ENCODE data around the gene PTPRD.
A peak's percentile ranks its signal among the peaks of the same experiment; 100 is the strongest.
"Not testable (repeated sequence)": the region's sequence is repeated elsewhere in the genome, so short reads cannot be mapped to it uniquely, and the experiment has no call there.

PTPRD gene

GRCh38 chr9:9426454-9426853 lies 1186.3 kb downstream of the PTPRD start:
- DNase-seq, result not testable (repeated sequence)

- DNase-seq, result no peak
Observed at GRCh38 chr9:9412241-9412640, 1200.6 kb downstream of the PTPRD start.

GRCh38 chr9:9410736-9411135 lies 1202.1 kb downstream of the PTPRD start:
- no peak for DNase-seq

- no peak for DNase-seq
Observed at GRCh38 chr9:9399982-9400381, 1212.8 kb downstream of the PTPRD start.

GRCh38 chr9:9396518-9396917 lies 1216.3 kb downstream of the PTPRD start:
- no peak for DNase-seq

- no peak for DNase-seq
Observed at GRCh38 chr9:9395539-9395938, 1217.3 kb downstream of the PTPRD start.

- no peak for DNase-seq
Observed at GRCh38 chr9:9392755-9393154, 1220.0 kb downstream of the PTPRD start.

GRCh38 chr9:9389904-9390303 lies 1222.9 kb downstream of the PTPRD start:
- no peak for DNase-seq

- no peak for DNase-seq
Observed at GRCh38 chr9:9387511-9388115, 1225.2 kb downstream of the PTPRD start.

GRCh38 chr9:9362332-9362731 lies 1250.5 kb downstream of the PTPRD start:
- no peak for DNase-seq

GRCh38 chr9:9352877-9353481 lies 1259.8 kb downstream of the PTPRD start:
- peak; percentile 4 for DNase-seq

GRCh38 chr9:9341203-9341602 lies 1271.6 kb downstream of the PTPRD start:
- DNase-seq, result no peak

GRCh38 chr9:9337129-9337528 lies 1275.7 kb downstream of the PTPRD start:
- no peak for DNase-seq

- no peak for DNase-seq
Observed at GRCh38 chr9:9326749-9327148, 1286.1 kb downstream of the PTPRD start.

GRCh38 chr9:9319007-9319406 lies 1293.8 kb downstream of the PTPRD start:
- no peak for DNase-seq

GRCh38 chr9:9310743-9311142 lies 1302.1 kb downstream of the PTPRD start:
- not testable (repeated sequence) for DNase-seq

GRCh38 chr9:9305600-9305999 lies 1307.2 kb downstream of the PTPRD start:
- DNase-seq, result no peak

GRCh38 chr9:9299134-9299533 lies 1313.7 kb downstream of the PTPRD start:
- no peak for DNase-seq

GRCh38 chr9:9286001-9286400 lies 1326.8 kb downstream of the PTPRD start:
- no peak for DNase-seq

- DNase-seq, result no peak
Observed at GRCh38 chr9:9284201-9284600, 1328.6 kb downstream of the PTPRD start.

GRCh38 chr9:9283159-9283986 lies 1329.4 kb downstream of the PTPRD start:
- no peak for DNase-seq

GRCh38 chr9:9275601-9276000 lies 1337.2 kb downstream of the PTPRD start:
- no peak for DNase-seq

GRCh38 chr9:9257999-9258498 lies 1354.8 kb downstream of the PTPRD start:
- no peak for DNase-seq

GRCh38 chr9:9246726-9247125 lies 1366.1 kb downstream of the PTPRD start:
- no peak for DNase-seq
